Fibroblast of mammary gland (primary cell): ENCODE results near the gene ASAP2.

Experiments used
- DNase-seq: peaks from one replicate; pipeline ENCODE4 v3.0.0-alpha.2; 2010; ENCODE audit warnings: low read depth
- H3K4me3 ChIP-seq: 2 replicates; pipeline ENCODE4 v1.5.1; 2011; ENCODE audit warnings: low read depth, mild to moderate bottlenecking, low read length, moderate library complexity; ENCODE audit not compliant: control insufficient read depth
- TF ChIP-seq, protein P1 (sequence below): conservative IDR thresholded peaks from 2 replicates; pipeline ENCODE4 v1.5.1; 2011; ENCODE audit warnings: low read depth, low read length, inconsistent platforms; ENCODE audit not compliant: control insufficient read depth, insufficient read depth

Gene ASAP2

GRCh38 chr2:9164112-9164608 lies 42.5 kb upstream of the ASAP2 start:
- DNase-seq = no peak
- TF ChIP-seq, protein P1, sequence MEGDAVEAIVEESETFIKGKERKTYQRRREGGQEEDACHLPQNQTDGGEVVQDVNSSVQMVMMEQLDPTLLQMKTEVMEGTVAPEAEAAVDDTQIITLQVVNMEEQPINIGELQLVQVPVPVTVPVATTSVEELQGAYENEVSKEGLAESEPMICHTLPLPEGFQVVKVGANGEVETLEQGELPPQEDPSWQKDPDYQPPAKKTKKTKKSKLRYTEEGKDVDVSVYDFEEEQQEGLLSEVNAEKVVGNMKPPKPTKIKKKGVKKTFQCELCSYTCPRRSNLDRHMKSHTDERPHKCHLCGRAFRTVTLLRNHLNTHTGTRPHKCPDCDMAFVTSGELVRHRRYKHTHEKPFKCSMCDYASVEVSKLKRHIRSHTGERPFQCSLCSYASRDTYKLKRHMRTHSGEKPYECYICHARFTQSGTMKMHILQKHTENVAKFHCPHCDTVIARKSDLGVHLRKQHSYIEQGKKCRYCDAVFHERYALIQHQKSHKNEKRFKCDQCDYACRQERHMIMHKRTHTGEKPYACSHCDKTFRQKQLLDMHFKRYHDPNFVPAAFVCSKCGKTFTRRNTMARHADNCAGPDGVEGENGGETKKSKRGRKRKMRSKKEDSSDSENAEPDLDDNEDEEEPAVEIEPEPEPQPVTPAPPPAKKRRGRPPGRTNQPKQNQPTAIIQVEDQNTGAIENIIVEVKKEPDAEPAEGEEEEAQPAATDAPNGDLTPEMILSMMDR = no peak
- no peak overlapping the region for H3K4me3 ChIP-seq

GRCh38 chr2:9165625-9166024 lies 41.0 kb upstream of the ASAP2 start:
- no peak overlapping the region for H3K4me3 ChIP-seq
- peak; percentile 53 for DNase-seq
- TF ChIP-seq, protein P1 = no peak

DNA sequence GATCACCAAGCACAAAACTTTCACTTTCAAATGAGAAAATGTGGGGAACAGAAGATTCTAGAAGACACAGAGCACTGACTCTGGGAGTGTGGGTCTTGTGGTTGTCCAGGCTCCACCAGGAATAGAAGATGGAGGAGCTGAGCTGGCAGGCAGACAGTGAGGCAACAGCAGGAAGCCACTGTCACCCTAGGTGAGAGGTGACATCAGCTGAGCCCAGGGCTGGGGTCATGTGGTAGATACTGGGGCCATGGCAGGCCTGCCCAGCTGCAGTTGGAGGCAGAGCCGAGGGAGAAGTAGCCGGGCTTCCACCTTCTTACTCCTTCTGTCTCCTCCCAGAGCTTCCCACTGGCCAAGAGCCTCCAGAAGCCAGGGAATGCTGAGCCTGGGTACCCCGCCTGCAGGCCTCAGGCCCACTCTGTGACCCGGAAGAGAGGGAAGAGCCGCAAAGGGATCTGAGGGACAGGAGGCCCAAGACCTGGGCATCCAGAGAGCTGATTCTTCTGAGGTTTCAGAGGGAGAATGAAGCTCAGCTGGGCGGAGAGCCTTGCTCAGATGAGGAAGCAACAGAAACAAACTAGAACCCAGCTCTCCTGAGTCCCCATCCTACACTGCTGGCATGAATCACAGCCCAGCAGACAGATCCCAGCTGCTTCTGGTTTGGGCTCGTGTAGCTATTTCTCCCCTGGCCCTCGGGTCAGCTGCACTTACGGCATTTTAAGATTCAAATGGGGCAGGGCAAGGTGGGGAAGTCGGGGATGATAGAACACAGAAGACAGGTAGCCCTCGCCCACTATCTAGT lies 39.8 kb upstream of the ASAP2 start:
- H3K4me3 ChIP-seq = no peak overlapping the region
- no peak for DNase-seq
- TF ChIP-seq, protein P1 = no peak

DNA sequence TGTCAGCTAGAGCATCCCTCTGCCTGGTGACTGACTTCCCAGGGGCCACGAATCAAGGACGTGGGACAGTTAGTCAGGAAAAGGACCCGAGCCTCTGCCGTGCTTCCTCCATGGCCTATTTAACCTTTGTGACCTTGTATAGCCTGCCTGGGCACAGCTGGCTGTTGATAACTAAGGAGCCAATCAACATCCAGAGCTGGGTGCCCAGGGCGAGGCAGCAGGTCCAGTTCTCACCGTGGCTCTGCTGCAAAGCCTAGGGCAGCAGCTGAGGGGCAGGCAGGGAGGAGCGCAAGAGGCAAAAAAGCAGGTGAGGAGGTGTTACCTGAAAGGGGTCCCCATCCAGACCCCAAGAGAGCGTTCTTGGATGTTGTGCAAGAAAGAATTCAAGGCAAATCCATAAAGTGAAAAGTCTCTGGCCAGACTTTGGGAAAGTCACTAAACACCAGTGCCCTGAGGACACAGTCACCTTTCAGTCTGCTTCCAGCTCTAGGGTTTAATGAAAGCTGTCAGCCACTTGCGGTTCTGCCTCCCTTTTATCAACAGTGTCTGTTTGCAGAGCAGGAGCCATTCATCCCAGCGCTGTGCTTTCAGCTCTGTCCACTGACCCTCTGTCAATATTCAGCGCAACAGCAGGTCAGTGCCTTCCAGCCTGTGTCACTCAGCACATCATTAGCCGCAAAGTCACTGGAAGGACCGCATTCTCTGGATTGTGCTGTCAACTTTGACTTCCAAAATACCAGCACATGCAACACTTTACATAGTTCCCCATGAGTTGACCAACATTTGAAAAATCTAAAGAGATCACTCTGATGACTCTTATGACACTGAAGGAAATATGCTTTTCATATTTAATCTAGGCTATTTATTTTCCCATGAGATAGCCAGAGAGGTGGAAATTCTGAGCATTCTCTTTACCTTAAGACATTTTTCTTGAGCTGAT lies 38.6 kb upstream of the ASAP2 start:
- no peak for DNase-seq
- TF ChIP-seq, protein P1 = no peak
- H3K4me3 ChIP-seq = no peak overlapping the region

DNA sequence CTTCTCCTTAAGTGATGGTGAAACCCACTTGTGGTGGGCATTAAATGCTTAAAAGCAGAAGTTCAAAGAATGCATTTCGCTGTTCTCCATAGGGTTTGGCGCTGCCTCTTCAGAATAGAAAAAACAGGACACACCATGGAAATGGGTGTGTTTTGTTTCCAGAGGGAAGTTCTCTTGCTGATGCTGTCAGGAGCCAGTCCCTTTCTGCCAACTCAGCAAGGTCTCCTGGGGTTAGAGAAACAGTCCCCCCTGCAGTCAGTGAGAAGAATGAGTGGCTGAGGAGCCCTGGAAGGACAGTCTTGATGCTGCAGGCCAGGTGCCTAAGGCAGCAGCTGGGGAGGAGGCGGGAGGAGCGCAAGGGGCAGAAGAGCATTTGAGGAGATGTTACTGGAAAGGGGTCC lies 37.8 kb upstream of the ASAP2 start:
- H3K4me3 ChIP-seq = no peak overlapping the region
- DNase-seq = no peak
- TF ChIP-seq, protein P1 = no peak

DNA sequence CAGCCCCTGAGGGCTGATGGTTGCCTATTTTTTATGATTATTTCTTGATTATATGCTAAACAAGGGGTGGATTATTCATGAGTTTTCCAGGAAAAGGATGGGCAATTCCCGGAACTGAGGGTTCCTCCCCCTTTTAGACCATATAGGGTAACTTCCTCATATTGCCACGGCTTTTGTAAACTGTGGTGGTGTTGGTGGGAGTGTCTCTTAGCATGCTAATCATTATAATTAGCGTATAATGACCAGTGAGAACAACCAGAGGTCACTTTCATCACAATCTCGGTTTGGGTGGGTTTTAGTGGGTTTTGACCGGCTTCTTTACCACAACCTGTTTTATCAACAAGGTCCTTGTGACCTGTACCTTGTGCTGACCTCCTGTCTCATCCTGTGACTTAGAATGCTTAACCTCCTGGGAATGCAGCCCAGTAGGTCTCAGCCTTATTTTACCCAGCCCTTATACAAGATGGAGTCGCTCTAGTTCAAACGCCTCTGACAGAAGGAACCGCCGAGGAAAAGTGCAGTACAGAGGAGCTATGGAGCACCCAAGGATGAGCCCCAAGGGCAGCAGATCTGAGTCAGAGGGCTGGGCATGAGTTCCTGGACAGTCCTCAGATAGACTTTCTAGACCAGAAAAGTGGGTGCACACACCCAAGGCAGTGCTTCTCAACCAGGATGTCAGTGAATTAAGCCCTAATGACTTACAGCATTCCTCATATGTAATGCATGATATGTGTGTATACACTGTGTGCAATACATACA lies 37.1 kb upstream of the ASAP2 start:
- no peak for DNase-seq
- TF ChIP-seq, protein P1 = no peak
- no peak overlapping the region for H3K4me3 ChIP-seq
